ENCODE data around the gene CXCL16. TPM values are rescaled to one million over a fixed set of nuclear protein-coding genes. Genes with fewer than 3 reads are reported as not detected.

CXCL16 gene
- polyA plus RNA-seq, 1 experiment = 2.4 TPM

GRCh38 chr17:4743898-4744297 lies 4.2 kb upstream of the CXCL16 start:
- H3K27ac ChIP-seq (ENCODE audit: low read depth, low read length) = no peak overlapping the region
- CTCF ChIA-PET = no interaction called here
- H3K4me3 ChIP-seq (ENCODE audit: low read depth, low read length) = no peak overlapping the region

GRCh38 chr17:4743216-4743615 lies 3.5 kb upstream of the CXCL16 start:
- H3K27me3 ChIP-seq (ENCODE audit: control insufficient read depth, insufficient read depth, low read length) = peaks cover 80% of the 10 kb centered on the region
- no peak for DNase-seq (ENCODE audit: low read depth, low spot score)
- H3K9me3 ChIP-seq (ENCODE audit: control insufficient read depth, insufficient read depth, low read length) = peaks cover 5% of the 10 kb centered on the region; the same call in 1 of the 2 replicates
- CTCF ChIA-PET = no interaction called here
- POLR2A ChIA-PET = no interaction called here
- H3K27ac ChIP-seq (ENCODE audit: low read depth, low read length) = no peak overlapping the region
- TF ChIP-seq, protein P1, sequence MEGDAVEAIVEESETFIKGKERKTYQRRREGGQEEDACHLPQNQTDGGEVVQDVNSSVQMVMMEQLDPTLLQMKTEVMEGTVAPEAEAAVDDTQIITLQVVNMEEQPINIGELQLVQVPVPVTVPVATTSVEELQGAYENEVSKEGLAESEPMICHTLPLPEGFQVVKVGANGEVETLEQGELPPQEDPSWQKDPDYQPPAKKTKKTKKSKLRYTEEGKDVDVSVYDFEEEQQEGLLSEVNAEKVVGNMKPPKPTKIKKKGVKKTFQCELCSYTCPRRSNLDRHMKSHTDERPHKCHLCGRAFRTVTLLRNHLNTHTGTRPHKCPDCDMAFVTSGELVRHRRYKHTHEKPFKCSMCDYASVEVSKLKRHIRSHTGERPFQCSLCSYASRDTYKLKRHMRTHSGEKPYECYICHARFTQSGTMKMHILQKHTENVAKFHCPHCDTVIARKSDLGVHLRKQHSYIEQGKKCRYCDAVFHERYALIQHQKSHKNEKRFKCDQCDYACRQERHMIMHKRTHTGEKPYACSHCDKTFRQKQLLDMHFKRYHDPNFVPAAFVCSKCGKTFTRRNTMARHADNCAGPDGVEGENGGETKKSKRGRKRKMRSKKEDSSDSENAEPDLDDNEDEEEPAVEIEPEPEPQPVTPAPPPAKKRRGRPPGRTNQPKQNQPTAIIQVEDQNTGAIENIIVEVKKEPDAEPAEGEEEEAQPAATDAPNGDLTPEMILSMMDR (IDR thresholded peaks at IDR 0.05; ENCODE audit: low read depth, low read length) = no peak
- H3K4me3 ChIP-seq (ENCODE audit: low read depth, low read length) = no peak overlapping the region

More at GRCh38 chr17:4743898-4744297, 4.2 kb upstream of the CXCL16 start:
- TF ChIP-seq, protein P1 (IDR thresholded peaks at IDR 0.05; ENCODE audit: low read depth, low read length) = no peak
- no peak for DNase-seq (ENCODE audit: low read depth, low spot score)
- POLR2A ChIA-PET = no interaction called here
- Histone ChIP-seq H3K27me3 (ENCODE audit: control insufficient read depth, insufficient read depth, low read length) (peaks cover 78% of the 10 kb centered on the region), H3K9me3 (ENCODE audit: control insufficient read depth, insufficient read depth, low read length) (peaks cover 5% of the 10 kb centered on the region; the same call in 1 of the 2 replicates)

- peaks cover 5% of the 10 kb centered on the region; the same call in 1 of the 2 replicates for H3K9me3 ChIP-seq (ENCODE audit: control insufficient read depth, insufficient read depth, low read length)
- no peak overlapping the region for H3K27ac ChIP-seq (ENCODE audit: low read depth, low read length)
- H3K4me3 ChIP-seq (ENCODE audit: low read depth, low read length) = no peak overlapping the region
- CTCF ChIA-PET = no interaction called here
- no peak for DNase-seq (ENCODE audit: low read depth, low spot score)
- TF ChIP-seq, protein P1 (IDR thresholded peaks at IDR 0.05; ENCODE audit: low read depth, low read length) = no peak
- H3K27me3 ChIP-seq (ENCODE audit: control insufficient read depth, insufficient read depth, low read length) = peaks cover 79% of the 10 kb centered on the region
- POLR2A ChIA-PET = no interaction called here
These were observed 2.9 kb upstream of the CXCL16 start for GRCh38 chr17:4742629-4743028.

DNA sequence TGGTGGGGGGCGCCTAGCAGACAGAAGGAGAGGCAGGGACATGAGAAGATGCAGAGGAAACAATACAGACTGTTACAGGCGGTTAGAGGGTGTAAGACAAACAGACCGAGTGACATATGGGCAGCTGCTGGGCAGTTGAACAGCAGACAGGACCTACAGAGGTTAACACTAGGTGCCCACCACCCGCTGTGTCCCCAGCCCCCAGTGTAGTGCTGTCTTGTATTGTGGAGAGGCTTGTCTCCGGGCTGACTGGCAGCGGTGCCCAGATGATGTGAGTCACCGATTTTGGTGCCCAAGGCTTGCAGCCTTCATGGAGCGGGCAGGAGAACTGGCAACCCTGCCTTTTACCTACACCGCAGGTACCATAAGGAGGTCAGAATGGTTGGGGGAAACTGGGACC lies 2.4 kb upstream of the CXCL16 start:
- H3K4me3 ChIP-seq (ENCODE audit: low read depth, low read length) = no peak overlapping the region
- peaks cover 75% of the 10 kb centered on the region for H3K27me3 ChIP-seq (ENCODE audit: control insufficient read depth, insufficient read depth, low read length)
- ChIA-PET CTCF (no interaction called here), POLR2A (no interaction called here)
- DNase-seq (ENCODE audit: low read depth, low spot score) = no peak
- peaks cover 5% of the 10 kb centered on the region; the same call in 1 of the 2 replicates for H3K9me3 ChIP-seq (ENCODE audit: control insufficient read depth, insufficient read depth, low read length)
- TF ChIP-seq, protein P1 (IDR thresholded peaks at IDR 0.05; ENCODE audit: low read depth, low read length) = no peak
- H3K27ac ChIP-seq (ENCODE audit: low read depth, low read length) = no peak overlapping the region

DNA sequence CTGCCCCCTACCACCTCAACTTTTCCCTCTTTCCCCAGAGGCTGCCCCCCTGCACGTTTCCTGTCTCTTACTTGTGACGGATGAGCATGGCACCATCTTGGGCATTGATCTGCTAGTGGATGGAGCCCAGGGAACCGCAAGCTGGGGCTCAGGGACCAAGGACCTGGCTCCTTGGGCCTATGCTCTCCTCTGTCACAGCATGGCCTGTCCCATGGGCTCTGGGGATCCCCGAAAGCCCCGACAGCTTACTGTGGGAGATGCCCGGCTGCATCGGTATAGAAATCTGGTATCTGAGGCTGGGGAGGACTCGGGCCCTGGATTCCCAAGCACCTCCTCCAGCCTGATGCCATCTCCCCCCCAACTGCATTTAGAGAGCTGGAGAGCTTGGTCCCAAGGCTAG lies 1.8 kb upstream of the CXCL16 start:
- ChIA-PET CTCF (interaction anchor here (0.7 kb wide), 1 partner anchor 126 kb away, joined by 6 read pairs; no protein-coding TSS in a partner anchor), POLR2A (no interaction called here)
- Histone ChIP-seq H3K27me3 (ENCODE audit: control insufficient read depth, insufficient read depth, low read length) (peaks cover 73% of the 10 kb centered on the region), H3K4me3 (ENCODE audit: low read depth, low read length) (no peak overlapping the region), H3K27ac (ENCODE audit: low read depth, low read length) (no peak overlapping the region), H3K9me3 (ENCODE audit: control insufficient read depth, insufficient read depth, low read length) (peaks cover 5% of the 10 kb centered on the region; the same call in 1 of the 2 replicates)
- TF ChIP-seq, protein P1 (IDR thresholded peaks at IDR 0.05; ENCODE audit: low read depth, low read length) = no peak
- no peak for DNase-seq (ENCODE audit: low read depth, low spot score)

All from AG04450 (cell line).